ENCODE measurements around the gene SDK1. TPM values are rescaled to one million over a fixed set of nuclear protein-coding genes. Genes with fewer than 3 reads are reported as not detected.

SDK1 gene
- total and polyA plus RNA-seq, 2 experiments from 2014 or later = not detected

GRCh38 chr7:3924277-3924676 lies 623.2 kb downstream of the SDK1 start:
- Histone ChIP-seq H3F3A (ENCODE audit: insufficient read depth) (no peaks in the 10 kb centered on the region), H3K27me3 (replicated peaks; ENCODE audit: insufficient read depth) (no peaks in the 10 kb centered on the region), H3K36me3 (ENCODE audit: low read depth) (no peaks in the 10 kb centered on the region), H3K79me2 (ENCODE audit: insufficient read depth) (no peaks in the 10 kb centered on the region), H3K9me2 (ENCODE audit: insufficient read depth) (no peaks in the 10 kb centered on the region), H3K27ac (no peak overlapping the region), H3K9ac (no peak overlapping the region), H3K4me1 (ENCODE audit: insufficient read depth) (no peaks in the 10 kb centered on the region), H3K4me3 (no peak overlapping the region), H3K9me3 (ENCODE audit: low read depth) (no peaks in the 10 kb centered on the region), H3K4me2 (ENCODE audit: unreplicated experiment) (no peak overlapping the region), H4K20me1 (ENCODE audit: insufficient read depth) (no peaks in the 10 kb centered on the region), H2AFZ (no peak overlapping the region)
- in situ Hi-C loops (cut with MboI) = no loop called here
- WGBS, 2 experiments (ENCODE audit: low coverage in 1 of 2, low lambda C conversion rate in 2 of 2, missing lambda C conversion rate in 2 of 2) = 84% methylated on average over 13 to 14 of the region's 14 CpGs
- no peak for DNase-seq
- TF ChIP-seq EZH2 (IDR thresholded peaks at IDR 0.05; ENCODE audit: insufficient read depth, poor library complexity, severe bottlenecking) (no peak), EZH2phosphoT487 (IDR thresholded peaks at IDR 0.05; ENCODE audit: insufficient read depth, low read depth) (no peak)

- Histone ChIP-seq H3F3A (ENCODE audit: insufficient read depth) (no peaks in the 10 kb centered on the region), H3K27ac (no peak overlapping the region), H3K4me2 (ENCODE audit: unreplicated experiment) (no peak overlapping the region), H3K9ac (no peak overlapping the region), H4K20me1 (ENCODE audit: insufficient read depth) (no peaks in the 10 kb centered on the region), H3K79me2 (ENCODE audit: insufficient read depth) (no peaks in the 10 kb centered on the region), H3K9me2 (ENCODE audit: insufficient read depth) (no peaks in the 10 kb centered on the region), H3K4me3 (no peak overlapping the region), H3K4me1 (ENCODE audit: insufficient read depth) (no peaks in the 10 kb centered on the region), H3K9me3 (ENCODE audit: low read depth) (no peaks in the 10 kb centered on the region), H2AFZ (no peak overlapping the region), H3K27me3 (replicated peaks; ENCODE audit: insufficient read depth) (no peaks in the 10 kb centered on the region), H3K36me3 (ENCODE audit: low read depth) (no peaks in the 10 kb centered on the region)
- WGBS, 2 experiments (ENCODE audit: low coverage in 1 of 2, low lambda C conversion rate in 2 of 2, missing lambda C conversion rate in 2 of 2) = 62 to 63% methylated on average over 7 of the region's 7 CpGs
- DNase-seq = no peak
- in situ Hi-C loops (cut with MboI) = no loop called here
- TF ChIP-seq EZH2 (IDR thresholded peaks at IDR 0.05; ENCODE audit: insufficient read depth, poor library complexity, severe bottlenecking) (no peak), EZH2phosphoT487 (IDR thresholded peaks at IDR 0.05; ENCODE audit: insufficient read depth, low read depth) (no peak)
Observed at GRCh38 chr7:3927446-3928110, 626.5 kb downstream of the SDK1 start.

- no peaks in the 10 kb centered on the region for H3F3A ChIP-seq (ENCODE audit: insufficient read depth)
- H3K4me2 ChIP-seq (ENCODE audit: unreplicated experiment) = no peak overlapping the region
- no peaks in the 10 kb centered on the region for H3K4me1 ChIP-seq (ENCODE audit: insufficient read depth)
- no peak overlapping the region for H3K4me3 ChIP-seq
- no peak for TF ChIP-seq EZH2phosphoT487 (IDR thresholded peaks at IDR 0.05; ENCODE audit: insufficient read depth, low read depth)
- TF ChIP-seq EZH2 (IDR thresholded peaks at IDR 0.05; ENCODE audit: insufficient read depth, poor library complexity, severe bottlenecking) = no peak
- H3K79me2 ChIP-seq (ENCODE audit: insufficient read depth) = no peaks in the 10 kb centered on the region
- no peaks in the 10 kb centered on the region for H3K9me2 ChIP-seq (ENCODE audit: insufficient read depth)
- WGBS, 2 experiments (ENCODE audit: low coverage in 1 of 2, low lambda C conversion rate in 2 of 2, missing lambda C conversion rate in 2 of 2) = 66 to 68% methylated on average over 14 of the region's 14 CpGs
- no peaks in the 10 kb centered on the region for H3K36me3 ChIP-seq (ENCODE audit: low read depth)
- no peaks in the 10 kb centered on the region for H3K9me3 ChIP-seq (ENCODE audit: low read depth)
- DNase-seq = no peak
- no peak overlapping the region for H3K9ac ChIP-seq
- in situ Hi-C loops (cut with MboI) = no loop called here
- H3K27ac ChIP-seq = no peak overlapping the region
- H3K27me3 ChIP-seq (replicated peaks; ENCODE audit: insufficient read depth) = no peaks in the 10 kb centered on the region
- H4K20me1 ChIP-seq (ENCODE audit: insufficient read depth) = no peaks in the 10 kb centered on the region
- no peak overlapping the region for H2AFZ ChIP-seq
Observed at GRCh38 chr7:3928727-3929515, 627.9 kb downstream of the SDK1 start.

GRCh38 chr7:3931843-3932242 lies 630.8 kb downstream of the SDK1 start:
- H3K9me2 ChIP-seq (ENCODE audit: insufficient read depth) = no peaks in the 10 kb centered on the region
- H3K9ac ChIP-seq = no peak overlapping the region
- DNase-seq = no peak
- no peak overlapping the region for H2AFZ ChIP-seq
- H3K27me3 ChIP-seq (replicated peaks; ENCODE audit: insufficient read depth) = no peaks in the 10 kb centered on the region
- TF ChIP-seq EZH2 (IDR thresholded peaks at IDR 0.05; ENCODE audit: insufficient read depth, poor library complexity, severe bottlenecking) (no peak), EZH2phosphoT487 (IDR thresholded peaks at IDR 0.05; ENCODE audit: insufficient read depth, low read depth) (no peak)
- H3K4me3 ChIP-seq = no peak overlapping the region
- 28 to 35% methylated on average over 3 of the region's 3 CpGs for WGBS, 2 experiments (ENCODE audit: low coverage in 1 of 2, low lambda C conversion rate in 2 of 2, missing lambda C conversion rate in 2 of 2)
- H3K9me3 ChIP-seq (ENCODE audit: low read depth) = no peaks in the 10 kb centered on the region
- no peak overlapping the region for H3K27ac ChIP-seq
- no peaks in the 10 kb centered on the region for H4K20me1 ChIP-seq (ENCODE audit: insufficient read depth)
- no peaks in the 10 kb centered on the region for H3K4me1 ChIP-seq (ENCODE audit: insufficient read depth)
- no peak overlapping the region for H3K4me2 ChIP-seq (ENCODE audit: unreplicated experiment)
- no peaks in the 10 kb centered on the region for H3K79me2 ChIP-seq (ENCODE audit: insufficient read depth)
- H3K36me3 ChIP-seq (ENCODE audit: low read depth) = no peaks in the 10 kb centered on the region
- no peaks in the 10 kb centered on the region for H3F3A ChIP-seq (ENCODE audit: insufficient read depth)
- in situ Hi-C loops (cut with MboI) = no loop called here

All from GM23248 (cell line).